Glomerular visceral epithelial cell (primary cell): ENCODE data around the gene TLR1.
"Not testable (repeated sequence)": the region's sequence is repeated elsewhere in the genome, so short reads cannot be mapped to it uniquely, and the experiment has no call there.

Source experiments
- DNase-seq: peaks from one replicate; pipeline ENCODE4 v3.0.0-alpha.2; 2016; ENCODE audit errors: extremely low spot score

TLR1 gene

GRCh38 chr4:38804654-38805295 lies at the start of gene TLR1:
Gene TLR1 (minus strand): TSS chr4:38804791. CDS start chr4:38798831, 5,960 bp downstream.
- peak; percentile 65 for DNase-seq

- DNase-seq = no peak
These were observed 41.4 kb upstream of the TLR1 start for GRCh38 chr4:38846015-38846414.

GRCh38 chr4:38842994-38843393 lies 38.4 kb upstream of the TLR1 start:
- DNase-seq = no peak

- DNase-seq = no peak
These were observed 33.3 kb upstream of the TLR1 start for GRCh38 chr4:38837849-38838248.

- DNase-seq = no peak
These were observed 32.7 kb upstream of the TLR1 start for GRCh38 chr4:38837334-38837733.

GRCh38 chr4:38834570-38834969 lies 30.0 kb upstream of the TLR1 start:
- no peak for DNase-seq

- DNase-seq = no peak
These were observed 28.3 kb upstream of the TLR1 start for GRCh38 chr4:38832624-38833528.

GRCh38 chr4:38832206-38832605 lies 27.6 kb upstream of the TLR1 start:
- DNase-seq = no peak

GRCh38 chr4:38831653-38832052 lies 27.1 kb upstream of the TLR1 start:
- no peak for DNase-seq

GRCh38 chr4:38829237-38829636 lies 24.6 kb upstream of the TLR1 start:
- no peak for DNase-seq

- no peak for DNase-seq
These were observed 19.2 kb upstream of the TLR1 start for GRCh38 chr4:38823766-38824165.

GRCh38 chr4:38822748-38823303 lies 18.2 kb upstream of the TLR1 start:
- DNase-seq = no peak

GRCh38 chr4:38821739-38822138 lies 17.1 kb upstream of the TLR1 start:
- no peak for DNase-seq

GRCh38 chr4:38820329-38821061 lies 15.9 kb upstream of the TLR1 start:
- DNase-seq = no peak

- DNase-seq = peak; percentile 20
These were observed 15.0 kb upstream of the TLR1 start for GRCh38 chr4:38819569-38819968.

- DNase-seq = no peak
These were observed 13.9 kb upstream of the TLR1 start for GRCh38 chr4:38818441-38818976.

GRCh38 chr4:38815885-38816782 lies 11.5 kb upstream of the TLR1 start:
- no peak for DNase-seq

- DNase-seq = no peak
These were observed 9.8 kb upstream of the TLR1 start for GRCh38 chr4:38814386-38814785.

- no peak for DNase-seq
These were observed 6.7 kb upstream of the TLR1 start for GRCh38 chr4:38811297-38811696.

- not testable (repeated sequence) for DNase-seq
These were observed 2.9 kb upstream of the TLR1 start for GRCh38 chr4:38807462-38807861.

- DNase-seq = not testable (repeated sequence)
These were observed 1.7 kb upstream of the TLR1 start for GRCh38 chr4:38806251-38806650.
